MM.1S (cell line): ENCODE data around the gene PYCR2.

Source experiments
- DNase-seq: peaks from one replicate; pipeline ENCODE4 v3.0.0-alpha.2; 2015
- H2AFZ ChIP-seq: fragments of 300-600 bp; sonication (generic); 2 replicates; pipeline ENCODE4 v1.6.0; 2016; ENCODE audit warnings: antibody characterized with exemption, low read length
- H3F3A ChIP-seq: fragments of 300-600 bp; sonication (generic); 2 replicates; pipeline ENCODE4 v1.6.1; 2016; ENCODE audit warnings: mild to moderate bottlenecking, antibody characterized with exemption, low read length, moderate library complexity, mixed read lengths; ENCODE audit not compliant: insufficient read depth
- H3K27ac ChIP-seq: fragments of 300-600 bp; sonication (generic); 2 replicates; pipeline ENCODE4 v1.5.1; 2016; ENCODE audit warnings: mild to moderate bottlenecking, low read length
- H3K27me3 ChIP-seq: fragments of 300-600 bp; sonication (generic); replicated peaks from 2 replicates; pipeline ENCODE4 v1.6.0; 2016; ENCODE audit warnings: low read length; ENCODE audit not compliant: insufficient read depth
- H3K36me3 ChIP-seq: fragments of 300-600 bp; sonication (generic); replicated peaks from 2 replicates; pipeline ENCODE4 v1.6.1; 2016; ENCODE audit warnings: mild to moderate bottlenecking, low read length, mixed read lengths; ENCODE audit not compliant: insufficient read depth
- H3K4me1 ChIP-seq: fragments of 300-600 bp; sonication (generic); 2 replicates; pipeline ENCODE4 v1.6.1; 2016; ENCODE audit warnings: low read length, mixed read lengths
- H3K4me2 ChIP-seq: fragments of 300-600 bp; sonication (generic); 2 replicates; pipeline ENCODE4 v1.6.0; 2016; ENCODE audit warnings: low read depth, low read length
- H3K4me3 ChIP-seq: fragments of 300-600 bp; sonication (generic); 2 replicates; pipeline ENCODE4 v1.5.1; 2016; ENCODE audit warnings: low read length, mixed read lengths
- H3K79me2 ChIP-seq: fragments of 300-600 bp; sonication (generic); 2 replicates; pipeline ENCODE4 v1.6.1; 2016; ENCODE audit warnings: mixed run types, low read length, mixed read lengths
- H3K9ac ChIP-seq: fragments of 300-600 bp; sonication (generic); 2 replicates; pipeline ENCODE4 v1.6.1; 2016; ENCODE audit warnings: low read length, mixed read lengths
- H3K9me2 ChIP-seq: fragments of 300-600 bp; sonication (generic); replicated peaks from 2 replicates; pipeline ENCODE4 v1.6.1; 2016; ENCODE audit warnings: mild to moderate bottlenecking, low read length, mixed read lengths; ENCODE audit not compliant: insufficient read depth
- H3K9me3 ChIP-seq: fragments of 300-600 bp; sonication (generic); replicated peaks from 2 replicates; pipeline ENCODE4 v1.6.1; 2016; ENCODE audit warnings: mild to moderate bottlenecking, low read length, mixed read lengths; ENCODE audit not compliant: insufficient read depth
- H4K20me1 ChIP-seq: fragments of 300-600 bp; sonication (generic); 2 replicates; pipeline ENCODE4 v1.6.1; 2016; ENCODE audit warnings: mild to moderate bottlenecking, low read length, moderate library complexity, mixed read lengths; ENCODE audit not compliant: insufficient read depth
- EZH2 ChIP-seq: fragments of 300-600 bp; sonication (generic); optimal IDR thresholded peaks from 2 replicates; pipeline ENCODE3; 2017; ENCODE audit warnings: low read depth, mild to moderate bottlenecking, antibody characterized with exemption, low read length, mixed read lengths
- EZH2phosphoT487 ChIP-seq: fragments of 300-600 bp; sonication (generic); IDR thresholded peaks from 2 replicates; pipeline ENCODE4 v1.6.1; 2018; ENCODE audit warnings: antibody characterized with exemption, low read length
- TF ChIP-seq, protein P1 (sequence below): fragments of 300-600 bp; sonication (generic); IDR thresholded peaks from 2 replicates; pipeline ENCODE4 v1.5.1; 2016; ENCODE audit warnings: antibody characterized with exemption, low read length, mixed read lengths

Gene PYCR2

DNA sequence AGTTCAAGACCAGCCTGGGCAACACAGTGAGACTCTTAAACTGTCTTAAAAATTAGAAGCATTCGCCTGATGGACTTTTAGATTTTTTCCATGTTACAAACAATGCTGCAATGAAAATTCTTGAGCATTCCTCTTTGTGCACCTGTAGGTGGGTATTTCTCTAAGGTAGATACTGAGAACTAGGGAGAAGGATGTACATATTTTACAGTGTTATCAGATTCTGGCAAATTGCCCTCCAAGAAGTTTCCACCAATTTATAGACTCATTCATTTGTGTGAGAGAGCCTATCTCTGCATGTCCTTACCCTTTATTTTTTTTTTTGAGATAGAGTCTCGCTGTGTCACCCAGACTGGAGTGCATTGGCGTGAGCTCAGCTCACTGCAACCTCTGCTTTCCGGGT, 29.3 kb upstream of the PYCR2 start:
- Histone ChIP-seq H3K79me2 (no peaks in the 10 kb centered on the region), H2AFZ (no peak overlapping the region), H3K27me3 (no peaks in the 10 kb centered on the region), H3K36me3 (no peaks in the 10 kb centered on the region), H3K4me3 (no peak overlapping the region), H3K27ac (no peak overlapping the region), H3K9ac (no peak overlapping the region), H3K9me2 (no peaks in the 10 kb centered on the region), H4K20me1 (no peaks in the 10 kb centered on the region), H3K4me1 (peaks cover 14% of the 10 kb centered on the region; the same call in 1 of the 2 replicates), H3F3A (no peaks in the 10 kb centered on the region), H3K9me3 (no peaks in the 10 kb centered on the region), H3K4me2 (no peak overlapping the region)
- DNase-seq = no peak
- TF ChIP-seq EZH2 (no peak), EZH2phosphoT487 (no peak)
- TF ChIP-seq, protein P1, sequence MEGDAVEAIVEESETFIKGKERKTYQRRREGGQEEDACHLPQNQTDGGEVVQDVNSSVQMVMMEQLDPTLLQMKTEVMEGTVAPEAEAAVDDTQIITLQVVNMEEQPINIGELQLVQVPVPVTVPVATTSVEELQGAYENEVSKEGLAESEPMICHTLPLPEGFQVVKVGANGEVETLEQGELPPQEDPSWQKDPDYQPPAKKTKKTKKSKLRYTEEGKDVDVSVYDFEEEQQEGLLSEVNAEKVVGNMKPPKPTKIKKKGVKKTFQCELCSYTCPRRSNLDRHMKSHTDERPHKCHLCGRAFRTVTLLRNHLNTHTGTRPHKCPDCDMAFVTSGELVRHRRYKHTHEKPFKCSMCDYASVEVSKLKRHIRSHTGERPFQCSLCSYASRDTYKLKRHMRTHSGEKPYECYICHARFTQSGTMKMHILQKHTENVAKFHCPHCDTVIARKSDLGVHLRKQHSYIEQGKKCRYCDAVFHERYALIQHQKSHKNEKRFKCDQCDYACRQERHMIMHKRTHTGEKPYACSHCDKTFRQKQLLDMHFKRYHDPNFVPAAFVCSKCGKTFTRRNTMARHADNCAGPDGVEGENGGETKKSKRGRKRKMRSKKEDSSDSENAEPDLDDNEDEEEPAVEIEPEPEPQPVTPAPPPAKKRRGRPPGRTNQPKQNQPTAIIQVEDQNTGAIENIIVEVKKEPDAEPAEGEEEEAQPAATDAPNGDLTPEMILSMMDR = no peak

DNA sequence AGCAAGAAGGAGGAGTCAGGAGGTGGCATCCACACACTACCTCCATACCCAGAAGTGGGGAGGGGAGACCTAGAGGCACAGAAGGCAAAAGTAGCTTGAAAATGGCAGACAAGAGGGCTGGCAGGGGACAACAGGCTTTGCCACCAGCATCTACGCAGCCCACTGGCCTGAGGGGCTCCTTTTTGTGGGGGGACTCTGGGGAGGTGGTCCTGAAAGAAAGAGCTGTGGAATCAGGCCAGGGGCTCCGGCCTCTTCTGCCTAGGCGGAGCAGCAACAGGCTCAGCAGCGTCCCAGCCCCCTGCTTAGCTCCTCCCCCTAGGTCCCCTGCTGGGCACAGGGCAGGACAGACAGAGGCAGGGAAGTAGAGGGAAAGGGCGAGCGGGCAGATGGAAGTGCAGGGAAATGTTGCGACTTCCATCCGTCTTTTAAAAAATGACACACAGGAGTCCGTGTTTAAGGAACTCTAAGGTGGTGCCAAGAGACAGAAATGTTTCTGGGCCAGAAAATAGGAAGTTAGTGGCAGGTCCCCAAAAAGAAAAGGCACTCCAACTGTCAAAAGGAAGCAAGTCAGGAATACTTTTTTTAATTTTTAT, 27.0 kb upstream of the PYCR2 start:
- H4K20me1 ChIP-seq = no peaks in the 10 kb centered on the region
- no peaks in the 10 kb centered on the region for H3K36me3 ChIP-seq
- TF ChIP-seq, protein P1 = no peak
- TF ChIP-seq EZH2phosphoT487 = no peak
- no peak for TF ChIP-seq EZH2
- no peak overlapping the region for H3K27ac ChIP-seq
- no peaks in the 10 kb centered on the region for H3F3A ChIP-seq
- H3K9ac ChIP-seq = no peak overlapping the region
- H3K4me2 ChIP-seq = no peak overlapping the region
- peaks cover 14% of the 10 kb centered on the region; the same call in 1 of the 2 replicates for H3K4me1 ChIP-seq
- no peaks in the 10 kb centered on the region for H3K9me2 ChIP-seq
- H3K79me2 ChIP-seq = no peaks in the 10 kb centered on the region
- H3K27me3 ChIP-seq = no peaks in the 10 kb centered on the region
- H2AFZ ChIP-seq = no peak overlapping the region
- DNase-seq = no peak
- no peaks in the 10 kb centered on the region for H3K9me3 ChIP-seq
- H3K4me3 ChIP-seq = no peak overlapping the region

DNA sequence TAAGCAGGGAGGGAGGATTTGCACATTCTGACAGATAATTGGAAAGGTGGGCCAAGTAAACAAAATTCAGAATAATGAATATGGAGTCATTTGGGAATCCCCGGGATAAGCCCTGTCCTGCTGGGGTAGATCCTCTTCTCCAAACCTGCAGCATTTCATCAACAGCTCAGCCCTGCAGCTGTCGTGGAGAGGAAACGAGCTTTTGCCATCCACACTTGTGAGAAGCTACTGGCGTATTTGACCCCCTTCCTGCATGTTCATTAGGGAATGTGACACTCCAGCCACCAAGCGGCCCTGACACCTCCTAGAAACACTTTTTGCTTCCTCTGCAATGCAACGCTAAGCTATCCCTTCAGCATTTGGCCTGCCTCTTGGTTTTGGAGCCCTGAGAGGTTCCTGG, 25.0 kb upstream of the PYCR2 start:
- DNase-seq = no peak
- Histone ChIP-seq H3K27me3 (no peaks in the 10 kb centered on the region), H3K4me2 (no peak overlapping the region), H3K9me2 (no peaks in the 10 kb centered on the region), H2AFZ (no peak overlapping the region), H3K36me3 (no peaks in the 10 kb centered on the region), H3K9me3 (no peaks in the 10 kb centered on the region), H3K79me2 (no peaks in the 10 kb centered on the region), H3K27ac (no peak overlapping the region), H3F3A (peaks cover 8% of the 10 kb centered on the region), H3K4me3 (no peak overlapping the region), H3K9ac (no peak overlapping the region), H3K4me1 (peaks cover 30% of the 10 kb centered on the region), H4K20me1 (no peaks in the 10 kb centered on the region)
- TF ChIP-seq, protein P1 = no peak
- TF ChIP-seq EZH2 (no peak), EZH2phosphoT487 (no peak)
